Prostate gland (tissue), 2 donors: ENCODE measurements around the gene XYLT2.

Experiments used
- CTCF ChIP-seq, 4 experiments: fragments of 200-600 bp in 2 of 4; fragments of 450-650 bp in 2 of 4; sonication (generic) in 2 of 4; IDR thresholded peaks; 1 replicate in 3 of 4; 2 replicates in 1 of 4; pipeline ENCODE4 v1.5.1; 2016 to 2019; ENCODE audit warnings: antibody characterized with exemption in 4 of 4, mild to moderate bottlenecking in 2 of 4, moderate library complexity in 2 of 4
- POLR2A ChIP-seq: fragments of 450-650 bp; IDR thresholded peaks from one replicate; pipeline ENCODE4 v1.6.1; 2016; ENCODE audit warnings: antibody characterized with exemption, mild to moderate bottlenecking

GRCh38 chr17:50331085-50331791, 14.7 kb upstream of the XYLT2 start:
- TF ChIP-seq CTCF (IDR thresholded peaks at IDR 0.05) = no peak
- TF ChIP-seq POLR2A = no peak
